ENCODE data around the gene ABCA2. TPM values are rescaled to one million over a fixed set of nuclear protein-coding genes. Genes with fewer than 3 reads are reported as not detected.
A peak's percentile ranks its signal among the peaks of the same experiment; 100 is the strongest.

ABCA2 gene
- total RNA-seq, 4 donors from 2014 or later, result 3.5 to 14.7 (median 7.6) TPM

- TF ChIP-seq CTCF (IDR thresholded peaks at IDR 0.05) (no peak), POLR2A (IDR thresholded peaks at IDR 0.05) (no peak)
- H3K36me3 ChIP-seq, result peaks cover 0 to 16% (median 0%) of the 10 kb centered on the region in 3 donors
- no peaks in the 10 kb centered on the region for H3K9me3 ChIP-seq
- H3K27me3 ChIP-seq, result no peaks in the 10 kb centered on the region
- H3K4me3 ChIP-seq, result no peak overlapping the region
- intact Hi-C loops (cut with DNase I), result no loop called here
- DNase-seq, result no peak
- peaks cover 13 to 31% (median 15%) of the 10 kb centered on the region in 3 donors for H3K4me1 ChIP-seq
- no peak overlapping the region for H3K27ac ChIP-seq
- WGBS, 2 donors, result 87 to 100% methylated on average over 2 to 3 of the region's 23 CpGs
Observed at GRCh38 chr9:137022662-137023008, 5.4 kb downstream of the ABCA2 start.

GRCh38 chr9:137021979-137022661, 5.9 kb downstream of the ABCA2 start:
- Histone ChIP-seq H3K27ac (no peak overlapping the region), H3K9me3 (no peaks in the 10 kb centered on the region), H3K36me3 (peaks cover 0 to 22% (median 0%) of the 10 kb centered on the region in 3 donors), H3K27me3 (no peaks in the 10 kb centered on the region), H3K4me1 (peaks cover 8 to 26% (median 10%) of the 10 kb centered on the region in 3 donors), H3K4me3 (no peak overlapping the region)
- TF ChIP-seq POLR2A (IDR thresholded peaks at IDR 0.05), result peak in 1 of 4 donors; percentile 14
- TF ChIP-seq CTCF (IDR thresholded peaks at IDR 0.05), result no peak
- intact Hi-C loops (cut with DNase I), result no loop called here
- 29% methylated on average over 3 of the region's 30 CpGs; no CpG with 5 or more reads in 1 of the 2 donors for WGBS, 2 donors
- DNase-seq, result no peak

- H3K4me1 ChIP-seq, result peaks cover 4 to 20% (median 6%) of the 10 kb centered on the region in 3 donors
- 50% methylated on average over 1 of the region's 6 CpGs; no CpG with 5 or more reads in 1 of the 2 donors for WGBS, 2 donors
- intact Hi-C loops (cut with DNase I), result no loop called here
- H3K36me3 ChIP-seq, result peaks cover 0 to 27% (median 0%) of the 10 kb centered on the region in 3 donors
- TF ChIP-seq CTCF (IDR thresholded peaks at IDR 0.05) (no peak), POLR2A (IDR thresholded peaks at IDR 0.05) (no peak)
- no peak overlapping the region for H3K27ac ChIP-seq
- H3K27me3 ChIP-seq, result no peaks in the 10 kb centered on the region
- no peak for DNase-seq
- no peaks in the 10 kb centered on the region for H3K9me3 ChIP-seq
- H3K4me3 ChIP-seq, result no peak overlapping the region
Observed at GRCh38 chr9:137021568-137021978, 6.5 kb downstream of the ABCA2 start.

GRCh38 chr9:137020771-137021567, 7.1 kb downstream of the ABCA2 start:
- intact Hi-C loops (cut with DNase I), result no loop called here
- no peak overlapping the region for H3K27ac ChIP-seq
- no peak for DNase-seq
- peaks cover 0 to 33% (median 0%) of the 10 kb centered on the region in 3 donors for H3K36me3 ChIP-seq
- H3K4me1 ChIP-seq, result peaks cover 0 to 14% (median 1%) of the 10 kb centered on the region in 3 donors
- no peak overlapping the region for H3K4me3 ChIP-seq
- H3K27me3 ChIP-seq, result no peaks in the 10 kb centered on the region
- no peaks in the 10 kb centered on the region for H3K9me3 ChIP-seq
- TF ChIP-seq POLR2A (IDR thresholded peaks at IDR 0.05), result no peak
- no peak for TF ChIP-seq CTCF (IDR thresholded peaks at IDR 0.05)
- 90 to 100% methylated on average over 2 to 12 of the region's 32 CpGs for WGBS, 2 donors

All from esophagus squamous epithelium (tissue), 5 donors.